ENCODE measurements around the gene SLC7A5. TPM values are rescaled to one million over a fixed set of nuclear protein-coding genes. Genes with fewer than 3 reads are reported as not detected.

The SLC7A5 gene
- total and polyA plus RNA-seq, 8 donors: 1.1 to 54.7 (median 4.4) TPM

GRCh38 chr16:87784812-87785211, 84.5 kb downstream of the SLC7A5 start:
- no peak overlapping the region for H3K4me3 ChIP-seq
- no peak for FAIRE-seq
- no peaks in the 10 kb centered on the region for H3K9me3 ChIP-seq
- DNase-seq: no peak
- no peak for TF ChIP-seq CTCF (IDR thresholded peaks at IDR 0.05)
- H3K36me3 ChIP-seq: no peaks in the 10 kb centered on the region
- ATAC-seq: peak in 2 of 4 donors; percentile 54 to 61
- WGBS, 2 donors: 27 to 33% methylated on average over 10 of the region's 10 CpGs
- no peaks in the 10 kb centered on the region for H3K27me3 ChIP-seq
- H3K27ac ChIP-seq: no peak overlapping the region
- intact Hi-C loops (cut with DNase I): loop anchor here in 1 of 3 donors (5.0 kb wide), 1 partner anchor 82 kb away; the partner anchor contains the start of gene SLC7A5
- no peaks in the 10 kb centered on the region for H3K4me1 ChIP-seq

GRCh38 chr16:87782033-87782432, 87.3 kb downstream of the SLC7A5 start:
- Histone ChIP-seq H3K27ac (no peak overlapping the region), H3K36me3 (no peaks in the 10 kb centered on the region), H3K27me3 (no peaks in the 10 kb centered on the region), H3K4me1 (peaks cover 3 to 6% (median 4%) of the 10 kb centered on the region in 3 donors), H3K9me3 (no peaks in the 10 kb centered on the region), H3K4me3 (no peak overlapping the region)
- TF ChIP-seq CTCF (IDR thresholded peaks at IDR 0.05): no peak
- intact Hi-C loops (cut with DNase I): loop anchor here in 1 of 3 donors (5.0 kb wide), 1 partner anchor 85 kb away; the partner anchor contains the start of gene SLC7A5
- no peak for ATAC-seq
- WGBS, 2 donors: 77 to 83% methylated on average over 4 of the region's 4 CpGs
- no peak for DNase-seq
- FAIRE-seq: no peak

DNA sequence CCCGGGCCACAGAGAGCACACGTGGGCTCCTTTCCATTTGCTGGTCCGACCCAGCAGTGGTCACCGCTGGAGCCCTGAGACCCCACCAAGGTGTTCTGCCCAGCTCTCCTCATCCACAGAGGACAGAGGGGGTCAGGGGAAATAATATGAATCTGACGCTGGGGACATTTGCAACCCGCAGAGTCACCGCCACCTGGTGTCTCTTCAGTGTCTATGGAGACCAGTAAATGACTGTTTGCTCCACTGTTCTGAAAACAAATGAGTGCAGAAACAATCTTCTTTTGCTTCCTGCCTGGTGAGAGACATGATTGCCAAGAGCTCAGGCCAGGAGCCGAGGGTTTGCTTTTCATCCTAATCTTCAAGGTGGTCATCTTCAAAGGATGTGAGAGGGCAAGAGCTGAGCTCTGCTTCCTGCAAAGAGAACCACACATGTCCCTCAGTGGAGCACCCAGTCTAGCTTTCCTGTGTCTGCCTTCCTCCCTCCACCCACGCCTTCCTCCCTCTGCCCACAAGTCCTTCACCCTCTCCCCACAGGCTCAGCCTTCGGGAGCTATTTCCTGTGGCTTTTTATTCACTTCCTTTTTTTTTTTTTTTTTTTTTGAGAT, 88.8 kb downstream of the SLC7A5 start:
- no peak for TF ChIP-seq CTCF (IDR thresholded peaks at IDR 0.05)
- DNase-seq: peak in 1 of 6 donors; percentile 62
- Histone ChIP-seq H3K36me3 (no peaks in the 10 kb centered on the region), H3K9me3 (no peaks in the 10 kb centered on the region), H3K27me3 (no peaks in the 10 kb centered on the region), H3K4me3 (no peak overlapping the region), H3K4me1 (peaks cover 3 to 6% (median 4%) of the 10 kb centered on the region in 3 donors), H3K27ac (peak overlapping the region in 1 of 4 donors; percentile 22)
- FAIRE-seq: no peak
- 83 to 92% methylated on average over 10 of the region's 10 CpGs for WGBS, 2 donors
- intact Hi-C loops (cut with DNase I): loop anchor here in 2 of 3 donors (2.0 to 5.0 kb wide), 2 partner anchors 87 to 90 kb away; partner anchors contain the start of gene SLC7A5 (in 1 of the 2)
- peak in 2 of 4 donors; percentile 3 to 37 for ATAC-seq

Small RNA genes lying within 50 kb of the gene (microRNA-seq; reads per million reads assigned to microRNA genes)
- gene MIR6775: 0 reads per million in 2 donors

Other genes with a start within 250 kb of the SLC7A5 start
- 10 to 100 TPM; 15.5 to 27.3 (median 25.2) TPM for gene KLHDC4, start 103.5 kb downstream of the SLC7A5 start, total RNA-seq
- 10 to 100 TPM; 79.3 to 82.1 TPM for gene KLHDC4, start 103.5 kb downstream of the SLC7A5 start, polyA plus RNA-seq
- not detected for gene CA5A, start 67.0 kb upstream of the SLC7A5 start, total RNA-seq
- under 1 TPM; under 0.01 TPM for gene CA5A, start 67.0 kb upstream of the SLC7A5 start, polyA plus RNA-seq
- 10 to 100 TPM in 4 of 6 donors, 1 to 10 TPM in 2; 6.1 to 17.6 (median 12.8) TPM for gene BANP, start 81.9 kb upstream of the SLC7A5 start, total RNA-seq
- gene BANP, start 81.9 kb upstream of the SLC7A5 start, polyA plus RNA-seq: 10 to 100 TPM; 14.6 to 17.8 TPM

All from pancreas (tissue), 10 donors.